Small intestine (tissue), 7 donors: ENCODE data around the gene CUL5. TPM values are rescaled to one million over a fixed set of nuclear protein-coding genes. Genes with fewer than 3 reads are reported as not detected.

Experiments
- DNase-seq, 2 donors: peaks; one replicate each; pipeline versions ENCODE4 v3.0.0 to v3.0.0-alpha.2; 2013
- FAIRE-seq: peaks from 2 replicates; lab custom pipeline; 2012; peaks lifted over from hg19 to GRCh38; lab: Jason Lieb, UNC
- H3K27ac ChIP-seq, 3 donors: one replicate each; pipeline ENCODE4 v1.5.1; 2013; ENCODE audit warnings: low read length in 2 of 3, mild to moderate bottlenecking in 2 of 3, control low read depth in 1 of 3, inconsistent platforms in 1 of 3, low read depth in 1 of 3, moderate library complexity in 1 of 3
- H3K27me3 ChIP-seq, 3 donors: one replicate each; pipeline ENCODE4 v1.6.1; 2013; ENCODE audit warnings: low read length in 3 of 3, inconsistent platforms in 1 of 3; ENCODE audit not compliant: control insufficient read depth in 3 of 3, insufficient read depth in 3 of 3
- H3K36me3 ChIP-seq, 3 donors: one replicate each; pipeline ENCODE4 v1.6.1; 2013; ENCODE audit warnings: low read length in 3 of 3, inconsistent platforms in 1 of 3, low read depth in 1 of 3, mild to moderate bottlenecking in 1 of 3, moderate library complexity in 1 of 3; ENCODE audit not compliant: control insufficient read depth in 3 of 3, insufficient read depth in 2 of 3
- H3K4me1 ChIP-seq, 3 donors: one replicate each; pipeline ENCODE4 v1.6.1; 2013; ENCODE audit warnings: low read length in 2 of 3, inconsistent platforms in 1 of 3, low read depth in 1 of 3, mild to moderate bottlenecking in 1 of 3, moderate library complexity in 1 of 3; ENCODE audit not compliant: control insufficient read depth in 3 of 3, insufficient read depth in 2 of 3
- H3K4me3 ChIP-seq, 3 donors: one replicate each; pipeline ENCODE4 v1.5.1; 2013; ENCODE audit warnings: low read length in 3 of 3, control low read depth in 1 of 3, inconsistent platforms in 1 of 3, low read depth in 1 of 3, mild to moderate bottlenecking in 1 of 3, moderate library complexity in 1 of 3
- H3K9me3 ChIP-seq, 2 donors: one replicate each; pipeline ENCODE4 v1.6.1; 2013; ENCODE audit warnings: low read depth in 1 of 2, low read length in 1 of 2; ENCODE audit not compliant: control insufficient read depth in 2 of 2, insufficient read depth in 1 of 2
- WGBS, 3 donors: extraction: QIAGEN DNeasy Blood & Tissue Kit; methylation state at CpG; one replicate each; pipeline ENCODE4 v1.1.7; 2013; 5-methylcytosine and 5-hydroxymethylcytosine counted together
- polyA plus RNA-seq, 4 donors: library from polyadenylated mRNA; stranded (reverse) in 3 of 4; unstranded in 1 of 4; fragments of 200-250 nt in 3 of 4; fragments of 120-200 nt in 1 of 4; gene quantifications; one replicate each; pipeline versions ENCODE4 v1.2.1 to v1.2.3, GENCODE V29; 2013
- donor health status: healthy with polysubstance abuse.
- donor health status: control.
- donor health status: control.
- donor health status: Bipolar disorder and iron deficiency.
- donor health status: healthy.

Gene CUL5
- polyA plus RNA-seq, 4 donors = 5.7 to 26.7 (median 6.0) TPM

DNA sequence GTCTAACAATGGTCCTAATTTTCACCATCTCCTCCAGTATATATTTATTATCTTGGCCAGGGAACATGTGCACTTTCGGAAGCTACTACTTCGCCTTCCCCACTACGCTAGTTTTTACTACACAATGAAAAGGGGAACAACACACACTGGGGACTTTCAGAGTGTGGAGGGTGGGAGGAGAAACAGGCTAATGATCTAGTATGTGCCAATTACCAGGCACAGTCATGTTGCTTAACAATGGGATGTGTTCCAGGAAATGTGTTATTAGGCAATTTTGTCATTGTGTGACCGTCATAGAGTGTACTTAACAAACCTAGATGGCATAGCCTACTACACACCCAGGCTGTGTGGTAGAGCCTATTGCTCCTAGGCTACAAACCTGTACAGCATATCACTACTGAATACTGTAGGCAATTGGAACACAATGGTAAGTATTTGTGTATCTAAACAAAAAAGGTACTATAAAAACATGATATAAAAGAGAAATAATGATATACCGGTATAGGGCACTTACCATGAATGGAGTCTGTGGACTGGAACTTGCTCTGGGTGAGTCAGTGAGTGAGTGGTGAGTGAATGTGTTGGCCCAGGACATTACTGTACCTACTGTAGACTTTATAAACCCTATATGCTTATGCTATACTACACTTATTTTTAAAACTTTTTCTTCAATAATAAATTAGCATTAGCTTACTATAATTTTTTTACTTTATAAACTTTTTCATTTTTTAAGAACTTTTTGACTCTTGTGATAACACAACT lies 20.1 kb upstream of the CUL5 start:
- Histone ChIP-seq H3K4me3 (no peak overlapping the region), H3K27ac (no peak overlapping the region), H3K27me3 (no peaks in the 10 kb centered on the region), H3K9me3 (no peaks in the 10 kb centered on the region), H3K4me1 (no peaks in the 10 kb centered on the region), H3K36me3 (no peaks in the 10 kb centered on the region)
- no peak for DNase-seq
- FAIRE-seq = no peak
- 79 to 81% (median 79%) methylated on average over 5 of the region's 5 CpGs for WGBS, 3 donors

DNA sequence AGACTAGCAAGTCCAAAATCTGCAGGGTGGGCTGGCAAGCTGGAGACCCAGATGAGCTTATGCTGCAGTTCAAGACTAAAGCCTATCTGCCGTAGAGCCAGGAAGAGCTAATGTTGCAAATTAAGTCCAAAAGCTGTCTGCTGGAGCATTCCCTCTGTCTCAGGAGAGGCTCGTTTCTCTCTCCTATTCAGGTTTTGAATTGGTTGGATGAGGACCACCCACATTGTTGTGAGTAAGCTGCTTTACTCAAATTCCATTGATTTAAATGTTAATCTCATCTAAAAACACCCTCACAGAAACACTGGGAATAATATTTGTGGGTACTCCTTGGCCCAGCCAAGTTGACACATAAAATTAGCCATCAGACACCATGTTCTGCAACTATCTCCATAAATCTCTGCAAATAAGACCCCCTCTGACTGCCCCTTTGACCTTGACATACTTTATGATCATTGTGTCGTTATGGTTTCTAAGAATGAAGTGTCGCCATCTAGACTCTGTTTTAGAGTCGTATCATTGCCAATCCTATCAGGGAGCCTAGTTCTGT lies 16.8 kb upstream of the CUL5 start:
- Histone ChIP-seq H3K27me3 (no peaks in the 10 kb centered on the region), H3K4me1 (no peaks in the 10 kb centered on the region), H3K4me3 (no peak overlapping the region), H3K27ac (no peak overlapping the region), H3K9me3 (no peaks in the 10 kb centered on the region), H3K36me3 (no peaks in the 10 kb centered on the region)
- FAIRE-seq (no peak), DNase-seq (no peak)
- 64 to 74% (median 74%) methylated on average over 5 of the region's 5 CpGs for WGBS, 3 donors

DNA sequence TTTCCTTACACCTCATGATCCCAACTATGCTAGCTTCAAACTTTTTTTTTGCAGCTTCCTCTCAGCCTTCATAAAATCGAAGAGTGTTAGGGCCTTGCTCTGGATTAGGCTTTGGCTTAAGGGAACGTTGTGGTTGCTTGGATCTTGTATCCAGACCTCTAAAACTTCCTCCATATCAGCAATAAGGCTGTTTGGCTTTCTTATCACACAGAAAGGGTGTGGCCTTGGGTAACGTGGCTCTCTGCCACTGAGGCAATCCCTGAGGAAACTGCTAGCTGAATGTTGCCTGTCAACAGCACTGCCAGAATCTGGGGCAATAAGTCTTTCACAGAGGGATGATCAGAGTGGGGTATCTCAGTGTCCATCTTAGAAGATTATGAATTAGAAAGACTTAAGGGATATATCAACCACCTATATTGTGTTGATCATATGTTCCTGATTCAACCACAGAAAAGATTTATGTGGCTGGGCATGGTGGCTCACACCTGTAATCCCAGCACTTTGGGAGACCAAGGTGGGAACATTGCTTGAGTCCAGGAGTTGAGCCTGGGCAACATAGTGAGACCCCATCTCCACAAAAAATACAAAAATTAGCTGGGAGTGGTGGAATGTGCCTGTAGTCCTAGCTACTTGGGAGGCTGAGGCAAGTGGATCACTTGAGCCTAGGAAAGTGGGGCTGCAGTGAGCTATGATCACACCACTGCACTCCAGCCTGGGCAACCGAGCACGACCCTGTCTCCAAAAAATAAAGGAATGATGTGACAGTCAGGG lies 12.5 kb upstream of the CUL5 start:
- Histone ChIP-seq H3K27me3 (no peaks in the 10 kb centered on the region), H3K27ac (no peak overlapping the region), H3K4me3 (no peak overlapping the region), H3K9me3 (no peaks in the 10 kb centered on the region), H3K36me3 (no peaks in the 10 kb centered on the region), H3K4me1 (no peaks in the 10 kb centered on the region)
- 22 to 47% (median 28%) methylated on average over 5 of the region's 5 CpGs for WGBS, 3 donors
- DNase-seq = peak in 1 of 2 donors; percentile 57
- no peak for FAIRE-seq

DNA sequence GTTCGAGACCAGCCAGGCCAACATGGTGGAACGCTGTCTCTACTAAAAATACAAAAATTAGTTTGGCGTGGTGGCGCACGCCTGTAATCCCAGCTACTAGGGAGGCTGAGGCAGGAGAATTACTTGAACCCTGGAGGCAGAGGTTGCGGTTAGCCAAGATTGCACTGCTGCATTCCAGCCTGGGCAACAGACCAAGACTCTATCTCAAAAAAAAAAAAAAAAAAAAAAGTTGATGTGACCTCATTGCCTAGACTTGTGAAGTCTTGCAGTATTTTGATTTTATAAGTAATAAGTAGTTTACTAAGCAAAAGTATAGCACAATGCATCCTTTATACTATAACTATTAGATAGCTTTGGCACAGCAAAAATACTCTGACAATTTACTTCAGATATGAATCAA lies 9.9 kb upstream of the CUL5 start:
- 92 to 97% (median 96%) methylated on average over 6 of the region's 6 CpGs for WGBS, 3 donors
- no peaks in the 10 kb centered on the region for H3K36me3 ChIP-seq
- H3K4me3 ChIP-seq = no peak overlapping the region
- FAIRE-seq (no peak), DNase-seq (no peak)
- H3K9me3 ChIP-seq = no peaks in the 10 kb centered on the region
- H3K27ac ChIP-seq = no peak overlapping the region
- no peaks in the 10 kb centered on the region for H3K27me3 ChIP-seq
- H3K4me1 ChIP-seq = no peaks in the 10 kb centered on the region

DNA sequence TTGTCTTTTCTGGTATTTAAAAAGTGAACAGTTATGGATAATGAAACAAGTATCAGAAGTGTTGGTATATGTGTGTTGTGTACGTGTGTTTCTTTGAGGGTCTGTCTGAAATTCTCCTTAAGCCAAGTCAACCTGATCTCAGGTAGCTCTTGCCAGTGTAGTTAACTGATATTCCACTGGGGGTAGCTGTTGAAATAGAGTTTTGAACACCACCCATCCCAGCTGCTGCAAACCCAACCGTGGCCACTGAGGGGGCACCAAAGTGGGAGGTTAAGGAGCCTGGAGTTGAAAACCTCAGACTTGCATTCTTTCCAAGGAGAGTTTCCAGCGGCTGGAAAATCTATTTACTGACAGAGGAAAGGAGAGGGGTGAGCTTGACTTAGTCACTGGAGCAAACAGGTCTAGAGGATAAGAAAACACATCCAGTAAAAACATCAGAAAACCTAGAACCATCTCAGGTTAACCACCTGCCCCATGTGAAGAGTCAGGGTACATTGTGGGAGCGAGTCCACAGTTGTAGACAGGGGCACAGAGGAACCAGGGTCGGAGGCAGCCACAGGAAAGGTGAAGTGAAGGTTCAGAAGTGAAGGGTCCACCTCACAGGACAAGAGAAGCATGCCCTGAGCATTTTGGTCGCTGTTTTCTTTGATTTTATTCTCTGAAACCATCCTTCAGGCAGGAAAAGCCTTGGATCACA lies 8.8 kb upstream of the CUL5 start:
- no peak overlapping the region for H3K27ac ChIP-seq
- H3K4me1 ChIP-seq = no peaks in the 10 kb centered on the region
- WGBS, 3 donors = 33 to 36% (median 33%) methylated on average over 6 of the region's 6 CpGs
- peak; percentile 18 to 41 for DNase-seq
- FAIRE-seq = no peak
- H3K27me3 ChIP-seq = no peaks in the 10 kb centered on the region
- H3K9me3 ChIP-seq = no peaks in the 10 kb centered on the region
- H3K4me3 ChIP-seq = no peak overlapping the region
- H3K36me3 ChIP-seq = no peaks in the 10 kb centered on the region

DNA sequence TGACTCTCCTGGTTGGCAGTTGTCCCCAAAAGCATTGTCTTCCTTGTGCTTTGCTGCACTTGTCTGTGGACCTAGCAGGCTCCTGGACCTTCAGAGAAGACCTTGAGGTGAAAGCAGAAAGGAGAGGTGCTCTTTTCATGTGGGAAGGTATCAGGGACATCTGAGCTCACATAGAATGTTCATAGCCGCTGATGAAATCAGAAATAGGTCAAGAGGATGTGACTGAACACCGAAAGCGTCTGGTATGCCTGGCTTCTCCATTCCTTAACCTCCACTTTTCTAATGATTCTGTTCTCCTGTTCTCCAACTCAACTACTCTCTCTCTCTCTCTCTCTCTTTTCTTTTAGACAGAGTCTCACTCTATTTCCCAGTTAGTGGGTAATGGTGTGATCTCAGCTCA lies 6.2 kb upstream of the CUL5 start:
- H3K27ac ChIP-seq = no peak overlapping the region
- no peaks in the 10 kb centered on the region for H3K4me1 ChIP-seq
- FAIRE-seq (no peak), DNase-seq (no peak)
- H3K27me3 ChIP-seq = no peaks in the 10 kb centered on the region
- no peaks in the 10 kb centered on the region for H3K36me3 ChIP-seq
- 87 to 93% (median 93%) methylated on average over 3 of the region's 3 CpGs for WGBS, 3 donors
- H3K4me3 ChIP-seq = no peak overlapping the region
- H3K9me3 ChIP-seq = no peaks in the 10 kb centered on the region

DNA sequence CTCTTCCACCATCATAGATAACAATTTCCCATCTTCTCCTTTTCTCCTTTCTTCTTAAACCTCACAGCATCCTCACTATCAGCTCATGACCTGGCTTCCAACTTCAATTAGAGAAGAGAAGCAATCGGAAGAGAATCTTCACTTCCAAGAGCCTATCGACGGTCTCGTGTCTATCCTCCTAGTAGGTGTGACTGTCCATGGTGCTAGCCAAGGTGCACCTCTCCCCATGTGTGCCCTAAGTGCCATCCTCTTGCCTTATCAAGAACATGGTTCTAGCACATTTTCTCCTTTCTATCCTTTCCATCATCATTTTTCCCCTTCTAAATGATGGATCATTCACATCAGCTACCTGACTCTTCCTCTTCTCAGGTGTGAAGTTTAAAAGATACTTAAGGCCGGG lies 5.1 kb upstream of the CUL5 start:
- no peak for FAIRE-seq
- no peak for DNase-seq

DNA sequence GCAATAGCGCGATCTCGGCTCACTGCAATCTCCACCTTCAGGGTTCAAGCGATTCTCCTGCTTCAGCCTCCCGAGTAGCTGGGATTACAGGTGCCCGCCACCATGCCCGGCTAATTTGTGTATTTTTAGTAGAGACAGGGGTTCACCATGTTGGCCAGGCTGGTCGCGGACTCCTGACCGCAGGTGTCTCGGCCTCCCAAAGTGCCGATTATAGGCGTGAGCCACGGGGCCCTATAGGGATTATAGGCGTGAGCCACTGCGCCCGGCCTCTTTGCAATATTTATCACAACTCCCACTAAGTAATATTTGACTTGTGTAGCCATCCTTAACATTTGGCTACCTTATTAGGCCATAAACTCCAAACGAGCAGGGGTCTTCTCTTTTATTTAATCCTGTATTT lies 879 bp upstream of the CUL5 start:
- Histone ChIP-seq H3K36me3 (no peaks in the 10 kb centered on the region), H3K4me3 (no peak overlapping the region), H3K4me1 (peaks cover 0 to 5% (median 2%) of the 10 kb centered on the region in 3 donors), H3K27me3 (no peaks in the 10 kb centered on the region), H3K27ac (no peak overlapping the region), H3K9me3 (no peaks in the 10 kb centered on the region)
- FAIRE-seq (no peak), DNase-seq (no peak)
- WGBS, 3 donors = 94 to 95% (median 94%) methylated on average over 18 of the region's 18 CpGs

More for the DNA sequence above, 5.1 kb upstream of the CUL5 start:
- H3K4me3 ChIP-seq = no peak overlapping the region
- WGBS, 3 donors = 90 to 94% (median 91%) methylated on average over 5 of the region's 5 CpGs
- H3K27me3 ChIP-seq = no peaks in the 10 kb centered on the region
- no peaks in the 10 kb centered on the region for H3K9me3 ChIP-seq
- peaks cover 0 to 2% (median 0%) of the 10 kb centered on the region in 3 donors for H3K4me1 ChIP-seq
- no peak overlapping the region for H3K27ac ChIP-seq
- H3K36me3 ChIP-seq = no peaks in the 10 kb centered on the region
